ENCODE data around the gene NAT10.

Gene NAT10

DNA sequence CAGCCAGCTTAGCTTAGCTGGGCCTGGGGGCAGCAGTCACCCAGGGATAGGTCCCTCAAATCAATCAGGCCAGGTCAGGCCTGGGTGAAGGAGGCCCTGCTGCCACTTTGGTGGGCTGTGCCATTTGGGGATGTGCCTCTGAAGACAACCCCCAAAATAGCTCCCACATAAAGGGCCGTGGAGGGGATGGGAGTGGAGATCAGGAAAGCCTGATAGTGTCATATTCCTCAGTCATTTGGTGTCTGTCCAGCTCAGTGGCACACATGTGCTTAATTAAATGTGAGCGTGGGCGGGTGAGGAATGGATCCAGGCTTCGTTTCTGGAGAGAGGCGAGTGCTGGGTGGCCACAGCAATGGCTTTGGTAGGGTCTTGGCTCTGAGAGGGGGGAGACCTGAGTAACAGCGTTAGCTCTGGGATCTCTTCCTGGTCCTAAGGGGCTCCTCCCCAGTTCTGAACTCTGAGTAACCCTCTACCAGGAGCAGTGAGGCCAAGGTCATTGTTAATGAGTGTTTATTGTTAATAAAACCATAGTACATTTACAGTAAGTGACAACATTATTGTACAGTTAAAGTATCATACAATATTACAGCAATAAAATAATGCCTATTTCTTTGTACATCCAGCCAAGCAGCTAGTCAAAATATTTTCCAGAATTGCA is 45.2 kb downstream of the NAT10 start:
- no peak for DNase-seq

- DNase-seq, result no peak
These were observed 45.7 kb downstream of the NAT10 start for GRCh38 chr11:34151166-34151565.

DNA sequence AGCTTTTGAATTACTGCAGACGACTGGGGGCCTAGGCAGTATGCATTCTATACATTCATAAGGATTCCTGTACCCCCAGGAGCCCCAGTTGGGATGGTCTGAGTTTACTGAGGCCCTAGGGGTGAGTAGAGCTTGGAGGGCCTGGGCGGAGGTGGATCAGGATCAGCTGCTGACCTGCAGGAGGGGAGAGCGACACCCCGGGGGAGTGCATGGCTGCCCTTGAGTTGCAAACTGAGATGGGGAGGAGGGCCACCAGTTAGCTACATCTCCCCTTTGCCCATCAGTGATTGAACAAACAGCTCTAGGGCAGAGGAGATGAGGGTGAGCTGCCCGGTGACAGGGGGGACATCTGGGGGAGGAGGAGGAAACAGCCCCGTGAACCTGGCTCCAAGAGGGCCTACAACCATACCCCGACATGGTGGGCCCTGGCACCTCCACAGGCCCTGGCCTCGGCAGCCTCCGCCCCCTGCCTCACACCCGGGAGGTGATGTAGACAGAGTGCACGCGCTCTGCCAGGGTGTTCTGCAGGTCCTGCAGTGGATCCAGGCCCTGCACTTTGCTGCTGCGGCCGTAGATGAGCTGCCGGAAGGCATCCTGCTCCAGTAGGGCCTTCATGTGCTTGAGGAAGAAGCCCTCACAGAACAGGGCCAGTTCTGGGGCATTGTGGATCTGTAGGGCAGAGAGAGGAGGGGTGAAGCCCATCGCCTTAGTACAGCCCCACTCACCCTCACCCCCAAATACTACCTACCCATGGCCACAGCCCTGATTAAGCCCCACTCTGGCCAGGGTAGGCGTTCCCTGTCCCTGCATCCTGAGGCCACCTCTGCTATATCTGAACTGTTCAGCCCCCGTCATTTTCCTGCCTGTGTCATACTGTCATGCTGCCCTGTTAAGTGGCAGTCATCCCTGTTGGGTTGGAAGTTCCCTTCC is 46.8 kb downstream of the NAT10 start:
- DNase-seq, result no peak

DNA sequence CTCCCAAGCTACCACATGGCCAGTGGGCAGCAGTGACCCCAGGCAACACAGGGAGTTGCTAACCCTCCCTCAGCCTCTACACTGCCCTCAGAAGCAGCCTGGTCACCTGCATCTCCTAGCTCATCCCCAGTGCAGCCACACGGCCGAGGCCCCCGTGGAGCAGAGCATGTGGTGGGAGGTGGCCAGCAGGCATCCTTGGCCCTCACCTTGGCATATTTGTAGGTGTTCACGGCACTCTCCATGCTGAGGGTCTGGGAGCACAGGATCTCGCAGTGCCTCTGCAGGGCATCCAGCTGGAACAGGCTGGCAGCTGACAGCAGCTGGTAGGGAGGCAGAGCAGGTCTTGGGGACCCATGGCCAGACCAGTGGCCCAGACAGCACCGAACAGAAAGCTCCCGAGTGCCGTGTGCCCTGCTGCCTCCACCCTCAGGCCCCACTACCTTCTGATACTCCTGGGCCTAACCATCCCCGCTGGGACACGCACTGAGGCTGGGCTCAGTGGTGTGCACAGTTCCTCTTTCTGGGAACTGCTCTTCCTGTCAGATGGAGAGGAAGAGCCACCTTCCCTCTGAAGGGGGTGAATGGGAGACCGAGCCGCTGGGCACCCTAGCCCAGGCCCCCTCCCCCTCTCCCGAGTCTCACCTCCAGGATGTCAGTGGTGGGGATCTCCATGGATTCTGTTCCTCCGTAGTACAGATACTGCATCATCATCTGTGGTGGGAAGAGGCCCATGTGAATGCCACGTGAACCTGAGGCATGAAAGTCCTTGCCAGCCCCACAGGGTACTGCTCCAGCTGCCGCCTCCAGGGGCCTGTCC is 48.8 kb downstream of the NAT10 start:
- no peak for DNase-seq

DNA sequence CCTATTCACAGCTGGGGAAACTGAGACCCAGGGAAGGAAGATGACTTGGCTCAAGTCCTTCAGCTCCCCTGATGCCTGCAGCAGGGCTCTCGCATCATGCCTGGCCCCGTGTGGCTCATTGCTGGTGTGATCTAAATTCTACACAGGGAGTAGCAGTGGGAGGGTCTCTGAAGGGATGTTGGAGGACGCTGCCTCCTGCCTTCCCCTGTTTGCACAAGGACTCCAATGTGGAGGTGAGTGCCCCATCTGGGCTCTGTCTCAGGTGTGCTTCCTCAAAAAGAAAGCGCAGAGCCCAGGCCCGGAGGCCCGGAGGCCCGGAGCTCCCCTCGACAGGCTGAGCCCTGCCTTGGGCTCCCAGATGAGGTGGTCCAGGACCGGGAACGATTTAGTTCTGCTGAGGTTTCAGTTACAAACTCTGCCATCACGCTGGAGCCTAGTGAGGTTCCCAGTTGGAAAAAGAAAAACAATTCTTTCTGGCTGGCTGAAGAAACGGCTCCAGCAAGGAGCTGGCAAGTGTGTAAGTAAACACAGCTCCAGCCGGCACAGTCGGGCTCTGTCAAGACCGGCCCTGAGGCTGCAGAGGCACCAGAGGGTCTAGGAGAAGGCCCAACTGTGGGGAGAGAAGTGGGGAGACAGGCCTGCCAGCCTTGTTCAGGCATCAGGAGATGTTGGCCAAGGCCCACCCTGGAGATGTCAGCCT is 49.8 kb downstream of the NAT10 start:
- DNase-seq, result no peak

GRCh38 chr11:34155757-34156062 is 50.3 kb downstream of the NAT10 start:
- DNase-seq, result no peak

- DNase-seq, result no peak
These were observed 51.7 kb downstream of the NAT10 start for GRCh38 chr11:34157163-34157562.

DNA sequence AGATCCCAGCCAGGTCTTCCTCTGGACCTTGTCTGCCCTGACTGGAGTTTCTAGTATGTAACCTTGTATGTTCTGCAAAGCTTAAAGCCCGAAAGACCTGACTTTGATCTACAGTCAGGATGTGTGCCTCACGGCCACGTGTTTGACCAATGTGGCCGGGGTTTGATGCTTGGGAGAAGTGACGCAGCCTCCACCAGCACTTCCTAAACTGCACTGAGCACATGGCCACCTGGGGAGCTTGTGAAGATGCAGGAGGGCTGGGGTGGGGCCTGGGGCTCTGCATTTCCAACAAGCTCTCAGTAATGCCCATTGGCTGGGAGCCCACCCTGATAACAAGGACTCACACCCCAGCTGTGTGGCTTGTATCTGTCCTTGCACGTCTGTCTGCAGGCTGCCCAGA is 53.2 kb downstream of the NAT10 start:
- DNase-seq, result no peak

GRCh38 chr11:34160049-34160721 is 54.8 kb downstream of the NAT10 start:
- no peak for DNase-seq

DNA sequence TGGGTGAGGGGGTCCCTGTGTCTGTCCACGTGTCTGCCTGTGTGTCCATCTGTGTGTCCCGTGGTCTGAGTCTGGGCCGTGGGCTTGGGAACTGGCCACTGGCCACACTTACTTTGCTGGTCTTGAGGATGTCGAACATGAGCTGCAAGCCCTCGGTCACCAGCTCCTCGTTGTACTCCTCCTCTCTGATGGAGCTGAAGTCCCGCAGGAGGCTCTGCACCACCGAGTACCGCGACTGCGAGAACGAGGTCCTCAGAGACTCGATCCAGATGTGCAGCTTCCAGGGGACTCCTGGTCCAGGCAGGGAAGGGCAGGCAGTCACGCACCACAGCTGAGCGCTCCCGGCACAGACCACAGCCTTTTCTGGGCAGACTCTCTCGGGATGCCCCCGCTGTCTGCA is 55.4 kb downstream of the NAT10 start:
- no peak for DNase-seq

GRCh38 chr11:34161361-34161760 is 55.9 kb downstream of the NAT10 start:
- no peak for DNase-seq

DNA sequence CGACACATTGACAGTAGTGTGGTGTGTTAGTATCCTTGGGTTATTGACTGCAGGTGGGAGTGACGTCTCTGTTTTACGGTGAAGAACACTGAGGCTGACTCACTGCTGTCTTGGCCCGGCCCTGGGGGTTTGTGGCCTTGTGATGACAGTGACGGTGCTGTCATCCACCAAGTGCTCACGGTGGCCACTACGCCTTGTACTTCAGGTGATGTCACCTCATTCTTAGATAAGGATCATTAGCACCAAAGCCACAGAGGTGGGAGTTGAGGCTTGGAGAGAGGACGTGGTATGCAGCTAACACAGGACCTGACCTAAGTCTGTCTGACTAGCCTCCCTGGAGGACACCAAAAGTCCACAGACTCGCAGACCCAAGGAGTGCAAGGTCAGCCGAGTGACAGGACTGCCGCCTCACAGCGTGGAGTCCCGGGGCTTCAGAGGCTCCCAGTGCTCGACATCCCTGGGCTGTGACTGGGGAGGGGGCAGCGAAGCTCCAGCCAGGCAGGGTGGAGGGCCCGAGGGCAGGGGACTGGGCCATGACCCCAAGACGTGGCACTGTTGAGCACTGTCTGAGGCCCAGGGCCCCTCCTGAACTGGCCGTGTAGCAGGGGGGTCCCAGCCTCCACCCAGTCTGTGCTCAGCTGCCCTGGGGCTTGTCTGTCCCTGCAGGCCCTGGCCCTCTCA is 56.5 kb downstream of the NAT10 start:
- DNase-seq, result no peak

DNA sequence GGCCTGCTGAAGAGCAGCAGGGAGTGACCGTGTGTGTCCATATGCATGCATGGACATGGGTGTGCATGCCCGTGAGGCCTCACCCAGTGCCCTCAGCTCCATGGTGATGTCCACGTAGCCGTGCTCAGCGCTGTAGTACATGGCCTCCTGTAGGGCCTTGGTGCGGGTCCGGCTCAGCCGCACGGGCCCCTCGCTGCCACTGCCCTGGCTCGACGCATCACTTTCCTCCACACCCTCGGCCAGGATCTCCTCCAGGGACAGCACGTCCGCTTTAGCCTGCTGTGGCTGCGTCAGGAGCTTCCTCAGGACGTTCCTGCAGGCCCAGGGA is 57.0 kb downstream of the NAT10 start:
- DNase-seq, result no peak

GRCh38 chr11:34162856-34163255 is 57.4 kb downstream of the NAT10 start:
- DNase-seq, result no peak

DNA sequence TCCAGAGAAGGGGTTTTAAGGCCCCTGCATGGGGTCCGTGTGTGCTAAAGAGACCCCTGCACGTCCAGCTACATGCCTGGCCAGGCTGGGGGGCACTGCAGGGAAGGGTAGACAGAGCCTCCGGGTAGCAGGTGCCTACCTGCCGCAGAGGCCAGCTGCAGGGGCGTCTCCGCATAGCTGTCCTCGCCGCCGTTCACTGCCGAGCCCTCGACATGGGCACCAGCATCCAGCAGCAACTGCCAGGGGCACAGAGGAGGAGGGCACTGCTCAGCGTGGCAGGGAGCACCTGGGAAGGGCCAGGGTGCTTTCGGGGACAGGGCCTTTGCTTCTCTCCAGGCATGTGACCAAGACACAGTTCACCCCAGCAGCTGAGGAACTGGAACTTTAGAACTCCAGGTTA is 59.7 kb downstream of the NAT10 start:
- DNase-seq, result no peak

DNA sequence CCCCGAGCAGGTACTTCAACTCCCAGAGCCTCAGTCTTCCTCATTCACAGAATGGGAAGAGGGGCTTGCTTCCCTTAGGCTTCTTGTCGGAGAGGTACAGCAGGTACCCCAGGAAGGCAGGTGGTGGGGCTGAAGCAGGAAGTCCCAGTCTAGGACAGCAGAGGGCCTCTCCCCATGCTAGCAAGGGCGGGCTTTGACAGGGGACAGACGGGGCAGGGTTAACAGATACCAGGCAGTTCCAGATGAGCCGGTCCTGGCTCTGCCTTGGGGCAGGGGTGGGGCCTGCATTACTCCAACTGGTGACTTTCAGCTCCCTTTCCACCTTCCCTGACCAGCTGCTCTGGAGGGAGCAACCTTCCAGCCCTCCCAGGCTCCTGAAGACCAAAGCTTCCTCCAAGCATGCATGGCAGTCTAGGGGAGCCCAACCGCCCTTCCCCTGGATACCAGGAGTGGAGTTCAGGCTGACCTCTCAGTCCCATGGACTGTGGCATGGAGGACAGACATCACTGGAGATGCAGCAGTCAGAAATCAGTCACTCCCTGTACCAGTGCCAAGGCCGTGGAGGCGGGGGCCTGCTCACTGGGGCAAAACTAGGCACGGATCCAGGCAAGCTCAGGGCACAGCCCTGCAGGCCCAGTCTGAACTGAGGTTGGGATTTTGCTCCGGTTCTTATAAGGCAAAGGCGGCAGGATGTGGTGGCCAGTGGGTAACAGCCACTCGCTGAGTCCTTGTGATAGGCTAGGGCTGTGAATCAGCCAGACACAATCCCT is 60.5 kb downstream of the NAT10 start:
- DNase-seq, result no peak

DNA sequence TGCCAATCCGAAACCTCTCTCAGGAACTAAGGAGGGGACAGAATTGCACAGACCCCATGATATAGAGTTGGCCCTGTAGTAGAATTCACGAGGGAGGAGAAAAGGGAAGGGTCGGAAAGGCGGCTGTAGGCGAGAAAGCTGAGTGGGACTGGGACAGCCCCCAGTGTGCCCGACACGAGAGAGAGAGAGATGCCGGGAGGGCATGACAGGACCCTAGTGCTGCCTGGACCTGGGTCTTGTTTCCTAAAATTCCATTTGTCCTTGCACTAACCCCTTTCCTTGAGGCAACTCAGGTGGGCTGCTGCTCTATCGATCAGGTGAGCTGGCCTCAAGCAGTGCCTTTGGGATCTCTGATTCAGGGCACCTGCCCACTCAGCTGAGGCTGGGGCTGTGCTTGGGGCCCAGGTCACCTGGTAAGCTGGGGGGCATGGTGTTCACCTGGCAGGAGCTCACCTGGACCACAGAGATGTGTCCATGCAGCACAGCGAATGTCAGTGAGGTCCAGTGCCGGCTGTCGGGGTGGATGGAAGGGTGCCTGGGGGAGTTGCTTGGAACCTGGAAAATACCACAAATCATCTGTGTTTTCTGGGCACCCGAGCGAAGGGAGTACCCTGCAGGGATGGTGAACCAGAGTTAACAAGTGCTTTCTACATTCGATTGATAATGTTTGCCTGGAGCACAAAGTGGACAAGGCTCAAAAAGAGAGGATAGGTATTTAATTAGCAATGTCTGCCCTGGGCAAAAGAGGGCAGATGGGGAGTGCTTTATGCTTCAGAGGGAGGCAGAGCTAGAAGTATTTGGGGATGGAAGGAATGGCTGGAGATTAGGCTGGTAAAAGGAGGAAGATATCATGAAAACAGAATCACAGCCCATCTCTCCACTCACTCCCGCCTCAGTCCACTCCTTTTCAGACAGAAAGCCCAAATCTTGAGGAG is 61.6 kb downstream of the NAT10 start:
- DNase-seq, result no peak

GRCh38 chr11:34167961-34168360 is 62.5 kb downstream of the NAT10 start:
- no peak for DNase-seq

GRCh38 chr11:34168642-34169420 is 63.4 kb downstream of the NAT10 start:
- no peak for DNase-seq
